ACHN (cell line): ENCODE results near the gene NUBP2.

Source experiments
- DNase-seq: peaks from one replicate; pipeline ENCODE4 v3.0.0-alpha.2; 2015
- in situ Hi-C: cut with HindIII; loops from 2 replicates; pipeline ENCODE4 v1.10.0; 2017; ENCODE audit warnings: low sequenced_read_pairs, low pct_ligation_motif_present, low pct_unique_long_range_greater_than_20kb

NUBP2 gene

DNA sequence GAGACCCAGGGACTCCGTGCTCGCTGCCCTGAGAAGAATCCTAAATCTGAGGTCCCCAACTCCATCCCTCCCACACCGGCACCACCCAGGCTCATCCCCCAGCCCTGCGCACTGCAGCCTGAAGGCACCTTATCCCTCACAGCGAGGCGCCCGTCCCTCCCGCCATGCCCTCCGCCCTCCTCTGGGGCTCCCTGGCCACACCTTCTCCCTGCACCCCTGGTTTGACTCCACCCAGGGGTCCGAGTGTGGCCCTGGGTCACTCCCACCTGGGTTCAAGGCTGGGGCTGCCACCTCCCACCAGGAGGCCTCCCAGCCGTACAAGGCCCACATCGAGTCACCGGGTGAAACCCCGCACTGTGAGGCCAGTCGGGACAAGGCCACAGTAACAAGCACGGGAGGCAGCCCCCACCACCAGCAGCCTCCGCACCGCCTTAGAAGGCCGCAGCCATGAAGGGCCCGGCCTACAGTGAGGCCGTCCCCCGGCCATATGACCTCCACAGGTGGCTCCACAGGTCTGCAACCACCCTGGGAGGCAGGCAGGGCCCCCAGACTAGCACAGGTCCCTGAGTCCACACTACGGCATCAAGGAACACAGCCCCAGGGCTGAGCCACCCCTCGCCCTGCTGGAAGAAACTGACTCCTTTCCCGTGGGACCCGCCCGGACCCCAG lies 35.6 kb downstream of the NUBP2 start:
- in situ Hi-C loops, result no loop called here
- DNase-seq, result no peak

DNA sequence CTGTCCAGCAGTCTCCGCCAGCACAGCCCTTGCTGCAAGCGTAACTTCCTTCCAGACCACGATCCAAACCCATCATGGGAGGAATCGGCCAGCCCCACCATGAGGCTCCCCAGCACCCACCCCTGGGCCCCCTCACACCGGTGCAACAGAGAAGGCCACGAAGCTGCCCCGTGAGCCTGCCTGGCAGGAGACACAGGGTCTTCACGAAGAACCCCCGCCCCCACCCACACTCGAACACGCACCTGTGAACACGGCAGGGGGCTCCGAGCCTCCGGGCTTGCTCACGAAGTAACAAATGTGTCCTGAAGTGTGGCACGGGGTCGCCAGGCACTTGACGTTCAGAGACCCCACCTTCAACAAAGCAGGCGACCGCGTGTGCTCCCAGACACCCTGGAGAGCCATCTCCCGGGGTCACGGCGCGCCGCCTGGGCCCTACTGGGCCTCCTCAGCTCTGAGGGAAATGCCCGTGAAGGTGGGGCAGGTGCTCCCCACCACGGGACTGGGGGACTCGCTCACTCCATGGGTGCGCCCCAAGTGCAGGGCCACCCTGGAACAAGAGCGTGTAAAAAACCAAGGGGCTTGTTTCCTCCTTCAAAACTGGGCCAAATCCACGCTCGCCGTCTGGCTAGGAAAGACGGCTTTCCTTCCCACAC lies 36.2 kb downstream of the NUBP2 start:
- in situ Hi-C loops, result no loop called here
- DNase-seq, result no peak

DNA sequence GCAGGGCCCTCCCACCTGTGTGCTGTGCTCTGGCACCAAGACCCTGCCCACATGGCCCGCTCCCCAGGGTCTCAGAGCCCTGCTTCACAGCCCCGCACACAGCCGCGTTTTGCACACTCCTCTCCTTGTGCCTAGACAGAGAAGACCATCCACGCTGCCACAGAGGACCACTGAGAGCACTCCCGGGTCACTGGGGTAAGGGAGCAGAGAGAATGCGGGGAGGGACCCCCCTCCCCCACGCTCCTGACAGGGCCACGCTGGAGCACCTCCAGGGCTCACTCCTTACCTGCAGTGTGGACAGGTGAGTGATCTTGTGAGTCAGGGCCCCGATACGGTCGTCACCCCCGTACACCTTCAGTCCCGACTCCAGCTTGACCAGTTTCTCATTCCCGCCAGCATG lies 36.9 kb downstream of the NUBP2 start:
- no peak for DNase-seq
- in situ Hi-C loops, result no loop called here

DNA sequence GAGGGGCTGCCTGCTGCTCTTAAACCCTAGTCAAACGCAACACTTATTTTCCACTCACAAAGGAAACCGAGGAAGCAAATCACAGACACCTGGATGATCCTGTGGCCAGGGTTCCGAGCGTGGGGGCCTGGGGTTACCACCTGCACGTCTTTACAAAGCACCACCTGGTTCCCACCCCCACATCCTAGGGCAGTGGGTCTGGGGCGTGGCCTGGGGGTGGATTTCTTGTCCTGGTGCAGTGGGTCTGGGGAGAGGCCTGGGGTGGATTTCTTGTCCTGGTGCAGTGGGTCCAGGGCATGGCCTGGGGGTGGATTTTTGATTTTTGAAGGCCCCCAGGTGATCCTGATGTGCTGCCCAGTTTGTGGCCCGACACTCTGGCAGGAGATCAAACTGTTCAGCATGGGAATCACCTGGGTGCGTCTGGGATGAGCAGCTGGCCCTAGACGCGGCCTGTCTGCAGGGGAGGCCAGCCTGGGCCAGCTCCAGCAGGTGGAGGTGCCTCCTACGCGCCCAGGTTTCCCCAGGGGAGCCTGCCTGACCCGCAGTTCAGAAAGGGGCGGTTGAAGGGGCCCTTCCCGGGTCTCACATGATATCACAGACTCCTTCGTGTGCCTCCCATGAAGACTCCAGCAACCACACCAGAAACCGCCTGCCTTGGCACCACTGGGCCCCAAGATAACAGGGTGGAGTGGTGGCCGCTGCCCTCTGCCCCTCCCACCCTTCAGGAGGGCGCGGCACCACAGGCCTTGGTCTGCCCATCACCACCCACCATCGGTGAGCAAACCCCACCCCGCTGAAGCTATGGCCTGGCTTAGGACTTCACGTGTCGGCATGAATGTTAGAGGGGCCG lies 37.6 kb downstream of the NUBP2 start:
- in situ Hi-C loops, result no loop called here
- no peak for DNase-seq

DNA sequence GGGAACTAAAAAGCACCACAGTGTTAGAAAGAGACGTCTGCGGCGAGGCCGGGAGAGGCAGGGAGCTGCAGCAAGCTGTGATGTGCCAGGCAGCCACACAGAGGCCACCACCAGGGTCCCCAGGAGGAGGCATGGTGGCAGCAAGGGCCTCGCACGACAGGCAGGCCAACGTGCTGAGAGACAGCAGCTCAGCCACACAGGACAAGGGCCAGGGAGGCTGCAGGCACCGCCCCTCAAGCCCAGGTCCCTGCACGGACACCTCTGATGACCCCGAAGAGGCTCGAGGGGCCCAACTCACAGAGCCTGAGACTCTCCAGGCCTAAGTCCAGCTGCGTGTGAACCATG lies 38.2 kb downstream of the NUBP2 start:
- in situ Hi-C loops, result no loop called here
- DNase-seq, result no peak

DNA sequence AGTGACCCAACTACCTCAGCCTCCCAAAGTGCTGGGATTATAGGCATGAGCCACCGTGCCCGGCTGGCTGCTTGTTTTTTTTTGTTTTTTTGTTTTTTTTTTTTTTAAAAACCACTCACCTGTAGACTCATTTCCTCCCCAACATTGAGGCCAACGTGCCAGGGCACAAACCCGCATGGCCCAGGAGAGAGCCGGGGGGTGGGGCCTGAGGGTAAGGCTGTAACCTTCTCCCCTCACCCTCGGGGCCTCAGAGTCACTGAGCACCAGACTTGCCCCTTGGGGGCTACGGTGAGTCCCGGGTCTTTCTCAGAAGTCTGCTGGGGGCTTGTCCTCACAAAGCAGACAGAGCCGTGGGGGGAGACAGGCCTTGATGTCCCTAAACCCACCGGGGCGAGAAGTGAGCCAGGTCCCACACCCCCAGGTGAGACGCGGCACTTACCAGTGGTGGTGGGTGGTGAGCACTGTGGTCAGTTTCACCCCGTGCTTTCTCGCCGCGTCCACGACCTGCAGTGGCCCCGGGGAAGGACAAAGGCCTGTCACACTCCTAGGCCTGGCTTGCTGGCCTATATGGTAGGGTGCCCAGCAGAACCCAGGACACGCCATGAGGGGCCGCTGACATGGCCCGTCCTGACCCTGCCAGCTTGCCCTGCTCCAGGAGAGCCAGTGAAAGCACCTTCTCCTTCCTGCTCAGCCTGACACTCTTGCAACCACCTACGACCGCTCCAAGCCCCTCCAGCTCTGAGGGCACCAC lies 39.3 kb downstream of the NUBP2 start:
- in situ Hi-C loops, result no loop called here
- DNase-seq, result no peak

DNA sequence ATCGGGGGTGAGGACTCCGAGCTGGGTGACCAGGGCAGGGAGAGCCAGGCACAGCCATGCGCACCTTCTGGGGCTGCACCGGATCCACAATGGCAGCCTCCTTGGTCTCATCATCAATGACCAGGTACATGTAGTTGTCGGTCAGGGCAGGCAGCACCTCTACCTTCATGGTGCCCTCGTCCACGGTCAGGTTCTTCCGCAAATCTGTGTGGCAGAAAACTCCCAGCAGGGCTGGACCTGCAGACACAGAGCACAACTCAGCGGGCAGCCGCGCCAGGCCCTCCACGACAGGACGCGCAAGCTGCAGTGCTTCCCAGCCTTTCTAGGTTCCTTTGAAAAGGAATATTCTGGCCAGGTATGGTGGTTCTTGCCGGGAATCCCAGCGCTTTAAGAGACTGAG lies 40.0 kb downstream of the NUBP2 start:
- in situ Hi-C loops, result no loop called here
- DNase-seq, result no peak

DNA sequence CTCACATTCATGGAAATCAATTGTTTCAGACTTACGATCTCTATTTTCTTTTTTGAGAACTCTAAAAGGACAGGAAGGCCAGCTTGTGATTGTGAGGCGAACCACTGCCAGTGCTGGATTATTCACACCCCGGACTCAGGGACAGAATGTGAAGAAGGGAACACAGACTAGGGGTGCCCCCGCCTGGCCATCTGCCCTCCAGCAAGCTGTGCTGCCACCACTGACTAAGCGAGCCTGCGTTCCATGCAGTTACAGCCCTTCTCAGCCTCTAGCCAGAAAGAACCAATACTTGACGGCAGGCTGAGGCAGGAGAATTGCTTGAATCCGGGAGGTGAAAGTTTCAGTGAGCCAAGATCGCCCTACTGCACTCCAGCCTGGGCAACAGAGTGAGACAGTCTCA lies 41.1 kb downstream of the NUBP2 start:
- peak; percentile 86 for DNase-seq
- in situ Hi-C loops, result no loop called here

DNA sequence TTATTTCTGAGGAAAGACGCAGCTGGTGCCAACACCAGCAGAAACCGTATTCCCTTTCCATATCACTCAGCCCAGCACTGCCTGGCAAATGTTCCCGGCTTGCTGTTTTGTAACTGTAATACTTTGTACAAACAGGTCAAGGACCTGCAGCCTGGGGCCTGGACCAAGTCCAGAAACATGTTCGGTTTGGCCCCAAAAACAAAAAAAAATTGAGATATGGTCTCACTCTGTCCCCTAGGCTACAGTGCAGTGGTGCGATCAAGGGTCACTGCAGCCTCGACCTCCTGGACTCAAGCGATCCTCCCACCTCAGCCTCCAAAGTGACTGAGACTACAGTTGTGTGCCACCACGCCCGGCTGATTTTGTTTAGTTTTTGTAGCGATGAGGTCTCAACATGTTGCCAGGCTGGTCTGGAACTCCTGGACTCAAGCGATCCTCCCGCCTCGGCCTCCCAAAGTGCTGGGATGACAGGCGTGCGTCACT lies 42.7 kb downstream of the NUBP2 start:
- in situ Hi-C loops, result no loop called here
- no peak for DNase-seq

DNA sequence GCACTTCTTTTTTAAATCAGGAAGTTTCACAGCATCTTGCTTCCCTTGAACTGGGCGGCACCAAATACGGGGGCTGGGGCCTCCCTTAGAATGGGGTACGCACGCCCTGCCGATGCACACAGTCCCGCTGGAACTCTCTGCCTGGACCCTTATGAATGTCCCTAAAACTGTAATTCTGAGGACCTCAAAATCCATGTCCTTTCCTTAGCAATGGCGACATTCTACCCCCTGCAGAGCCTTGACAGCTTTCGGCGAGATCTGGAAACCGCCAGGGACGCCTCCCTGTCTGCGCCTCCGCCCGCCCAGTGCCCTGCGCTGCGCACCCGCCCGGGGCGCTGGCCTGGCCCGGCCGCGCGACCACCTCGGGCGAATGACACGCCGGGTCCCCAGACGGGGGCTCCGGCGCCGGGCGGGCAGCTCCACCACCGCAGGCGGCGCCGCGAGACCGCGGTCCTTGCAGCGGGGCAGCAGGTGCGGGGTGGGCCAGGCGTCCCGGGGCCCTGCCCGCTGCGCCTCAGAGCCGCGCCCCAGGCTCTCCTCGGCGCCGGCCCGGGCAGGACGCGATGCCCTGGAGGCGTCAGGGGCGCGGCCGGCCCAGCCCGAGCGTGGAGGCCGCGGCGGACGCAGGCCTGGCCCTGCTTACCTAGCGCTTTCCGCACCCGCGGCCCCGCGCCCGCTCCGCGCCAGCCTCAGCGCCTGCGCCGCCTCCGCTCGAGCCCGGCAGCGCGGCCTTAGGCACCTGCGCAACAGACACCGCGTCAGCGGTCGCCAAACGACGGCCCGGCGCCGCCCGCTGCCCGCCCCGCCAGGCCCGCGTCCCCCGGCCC lies 43.3 kb downstream of the NUBP2 start:
- DNase-seq, result peak; percentile 78
- in situ Hi-C loops, result no loop called here

DNA sequence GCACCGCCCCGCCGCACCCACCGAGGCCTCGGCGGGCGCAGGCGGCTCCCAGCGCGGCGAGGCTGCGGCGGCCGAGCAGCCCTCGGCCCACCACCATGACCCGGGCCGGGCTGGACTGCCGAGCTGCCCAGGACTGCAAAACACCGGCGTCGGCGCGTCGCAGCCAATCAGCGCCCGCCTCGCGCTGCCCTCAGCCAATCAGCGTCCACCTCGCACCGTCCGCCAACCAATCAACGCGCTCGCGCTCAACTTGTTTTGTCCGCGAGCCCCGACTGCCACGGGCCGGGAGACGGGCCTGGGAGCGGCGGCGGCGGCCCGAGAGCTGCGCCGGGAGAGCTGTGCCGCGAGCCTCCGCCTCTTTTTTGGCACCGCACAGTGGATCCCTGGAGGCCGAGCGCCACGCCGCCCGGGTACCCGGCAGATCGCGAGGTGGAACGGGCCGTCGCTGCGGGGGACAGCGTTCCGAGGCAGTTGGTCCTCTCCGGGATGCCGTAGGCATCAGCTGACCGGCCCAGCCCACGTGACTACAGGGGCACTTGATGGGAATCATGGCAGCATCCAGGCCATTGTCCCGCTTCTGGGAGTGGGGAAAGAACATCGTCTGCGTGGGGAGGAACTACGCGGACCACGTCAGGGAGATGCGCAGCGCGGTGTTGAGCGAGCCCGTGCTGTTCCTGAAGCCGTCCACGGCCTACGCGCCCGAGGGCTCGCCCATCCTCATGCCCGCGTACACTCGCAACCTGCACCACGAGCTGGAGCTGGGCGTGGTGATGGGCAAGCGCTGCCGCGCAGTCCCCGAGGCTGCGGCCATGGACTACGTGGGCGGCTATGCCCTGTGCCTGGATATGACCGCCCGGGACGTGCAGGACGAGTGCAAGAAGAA lies 44.2 kb downstream of the NUBP2 start, which contains the start of the genes FAHD1 and HAGH:
Gene FAHD1, plus strand, starts transcription at position 516 of the 883 bp plus-strand sequence. Its CDS starts 33 bp downstream, at position 549.
Gene HAGH, minus strand, starts transcription at position 135 of the 883 bp plus-strand sequence. Its CDS starts 38 bp downstream, at position 97.
- in situ Hi-C loops, result no loop called here
- DNase-seq, result peak; percentile 96

DNA sequence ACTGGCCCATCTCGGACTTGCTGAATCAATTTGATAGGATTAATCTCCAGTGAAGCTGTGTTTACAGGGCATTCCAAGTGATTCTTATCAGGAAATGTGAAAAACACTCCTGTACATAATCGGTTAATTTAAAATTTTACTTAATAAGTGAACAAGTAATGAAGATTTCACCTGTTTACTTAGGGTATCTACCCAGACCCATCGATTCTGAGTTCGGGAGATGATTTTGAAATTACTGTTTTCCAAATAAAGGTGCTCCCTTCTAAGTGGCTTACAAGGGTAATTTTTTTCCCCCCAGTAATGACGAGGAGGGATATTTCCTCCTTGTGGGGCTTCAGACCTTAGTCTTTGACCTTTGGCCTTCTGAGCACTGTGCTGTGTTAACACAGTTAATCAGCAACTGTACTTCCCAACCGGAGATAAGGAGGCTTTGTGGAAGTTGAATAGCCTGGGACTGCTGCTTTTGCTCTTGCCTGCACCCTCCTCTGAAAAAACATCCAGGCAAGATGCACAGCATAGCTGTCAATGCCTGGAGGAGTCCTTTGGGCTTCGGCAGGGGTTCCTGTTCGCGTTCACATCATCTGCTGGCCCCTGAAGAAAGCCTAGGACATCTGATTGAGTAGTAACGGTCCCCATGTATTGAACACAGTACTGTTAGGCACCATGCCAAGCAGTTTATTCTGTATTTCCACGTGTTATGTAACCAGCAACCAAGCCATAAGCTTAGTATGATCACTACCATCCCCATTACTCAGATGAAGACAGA lies 46.1 kb downstream of the NUBP2 start:
- in situ Hi-C loops, result no loop called here
- peak; percentile 69 for DNase-seq

DNA sequence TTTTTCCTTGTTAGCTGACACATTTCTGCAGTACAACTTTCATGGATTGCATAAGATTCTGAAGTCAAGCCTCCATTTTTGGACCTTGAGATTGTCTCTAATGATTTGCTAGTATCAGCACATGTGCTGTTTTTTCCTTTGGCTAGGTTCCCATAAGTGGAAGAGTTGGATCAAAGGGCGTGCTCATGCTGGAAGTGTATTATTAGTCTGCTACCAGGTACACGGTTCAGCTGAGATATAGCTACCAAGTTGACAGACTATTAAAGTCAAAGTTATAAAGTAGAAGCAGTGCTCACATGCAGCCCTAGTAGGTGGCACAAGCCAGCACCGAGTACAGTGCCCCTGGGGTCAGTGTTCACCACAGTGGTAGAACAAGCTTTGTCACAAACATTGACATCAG lies 47.5 kb downstream of the NUBP2 start:
- no peak for DNase-seq
- in situ Hi-C loops, result no loop called here

DNA sequence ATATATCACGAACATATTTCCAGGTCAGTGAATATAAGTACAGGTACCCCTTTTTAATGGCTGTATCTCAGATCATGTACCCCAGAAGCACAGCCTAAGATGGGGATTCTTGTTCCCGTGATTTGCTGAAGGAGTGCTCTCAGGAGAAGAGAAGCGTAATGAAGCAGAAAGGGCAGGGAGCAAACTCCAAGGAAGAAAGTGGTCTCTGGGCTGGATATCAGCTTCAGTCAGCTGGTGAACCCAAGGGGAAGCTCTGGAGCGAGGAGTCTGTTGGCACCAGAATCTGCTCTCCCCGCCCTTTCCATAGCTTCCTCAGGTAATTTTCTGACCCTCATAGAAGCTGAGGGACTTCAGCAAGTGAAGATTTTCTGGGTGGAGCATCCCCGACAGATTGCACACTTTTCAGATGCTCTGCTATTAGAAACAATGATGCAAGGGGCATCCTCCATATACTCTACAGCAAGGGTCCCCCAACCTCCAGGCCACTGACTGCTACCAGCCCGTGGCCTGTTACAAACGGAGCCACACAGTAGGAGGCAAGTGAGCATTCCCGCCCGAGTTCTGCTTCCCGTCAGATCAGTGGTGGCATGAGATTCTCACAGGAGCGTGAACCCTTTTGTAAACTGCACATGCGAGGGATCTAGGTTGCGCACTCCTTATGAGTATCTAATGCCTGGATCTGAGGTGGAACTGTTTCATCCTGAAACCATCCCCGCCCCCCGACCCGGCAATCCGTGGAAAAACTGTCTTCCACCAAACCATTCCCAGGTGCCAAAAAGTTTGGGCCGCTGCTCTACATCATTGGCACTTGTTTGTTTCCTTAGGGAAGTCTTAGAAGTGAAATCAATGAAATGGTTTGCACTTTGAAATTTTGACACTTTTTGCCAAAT lies 48.7 kb downstream of the NUBP2 start:
- DNase-seq, result no peak
- in situ Hi-C loops, result no loop called here

DNA sequence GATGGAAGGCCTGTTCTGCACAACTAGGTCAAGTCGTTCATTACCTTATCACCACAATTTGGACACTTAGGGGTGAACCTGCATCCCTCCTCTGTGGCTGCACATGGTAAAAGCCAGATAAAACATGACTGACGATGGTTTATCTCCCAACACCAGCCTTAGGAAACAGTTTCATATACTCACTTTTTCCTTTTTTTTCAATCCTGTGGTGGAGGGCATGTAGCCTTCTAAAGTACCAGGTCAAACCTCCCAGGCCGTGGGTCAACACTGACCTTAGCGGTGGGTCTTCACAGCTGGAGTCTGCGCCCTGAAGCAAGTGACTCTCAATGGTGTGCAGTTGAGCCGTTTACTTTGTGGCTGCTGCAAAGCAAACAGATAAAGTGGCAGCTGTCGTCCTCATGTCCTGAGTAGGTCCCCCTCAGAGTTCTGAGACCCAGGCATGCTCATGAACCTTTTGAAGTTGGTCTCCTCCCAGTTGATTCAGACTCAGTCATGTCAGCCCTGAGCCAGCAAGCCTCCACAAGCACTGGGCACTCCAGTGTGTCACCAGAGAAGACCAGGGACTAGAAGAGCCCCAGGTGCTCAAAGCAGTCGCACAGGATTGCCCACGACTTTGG lies 50.2 kb downstream of the NUBP2 start:
- no peak for DNase-seq
- in situ Hi-C loops, result no loop called here
